Measurements from ENCODE around the gene FAM20B. TPM values are rescaled to one million over a fixed set of nuclear protein-coding genes. Genes with fewer than 3 reads are reported as not detected.

The FAM20B gene
- total and polyA plus RNA-seq, 2 of the 8 experiments (the other 6 are each of a cell fraction or from before 2014, with no cell fraction given): 8.3 to 36.6 TPM

- no peak overlapping the region for H3K4ac ChIP-seq (replicated peaks; ENCODE audit: insufficient read length, low read depth, low read length)
- no peaks in the 10 kb centered on the region for H3K9me3 ChIP-seq (ENCODE audit: insufficient read depth in 2 of 2, low read depth in 1 of 2, low read length in 1 of 2)
- no peak overlapping the region for H3K18ac ChIP-seq (ENCODE audit: extremely low read depth, low read length)
- DNase-seq (ENCODE audit: low read depth in 1 of 2, low spot score in 2 of 2): no peak
- no peaks in the 10 kb centered on the region for H3K79me2 ChIP-seq (ENCODE audit: control insufficient read depth in 1 of 2, insufficient read depth in 2 of 2, low read length in 2 of 2)
- no peak overlapping the region for H4K5ac ChIP-seq (ENCODE audit: insufficient read length, low read depth, low read length)
- H3K23ac ChIP-seq (ENCODE audit: insufficient read length): no peak overlapping the region
- H4K91ac ChIP-seq (replicated peaks; ENCODE audit: insufficient read length, low read length): no peak overlapping the region
- no peak overlapping the region for H2BK5ac ChIP-seq (ENCODE audit: low read depth, low read length)
- ChIA-PET POLR2A (ENCODE audit: partially characterized antibody) (interaction anchor here (0.7 kb wide), 1 partner anchor 24 kb away, joined by 3 read pairs; no protein-coding TSS in a partner anchor), CTCF (ENCODE audit: partially characterized antibody) (interaction anchor here (1.7 to 3.7 kb wide), 2 partner anchors 11 to 64 kb away, joined by 4 to 19 read pairs; no protein-coding TSS in a partner anchor)
- no peak overlapping the region for H3K14ac ChIP-seq (ENCODE audit: insufficient read length)
- no peak overlapping the region for H3K4me3 ChIP-seq (ENCODE audit: extremely low read depth in 1 of 4, insufficient read depth in 2 of 4, low read depth in 3 of 4, low read length in 4 of 4)
- H3K9ac ChIP-seq (replicated peaks in 1 of 4; ENCODE audit: extremely low read depth in 1 of 4, low read depth in 3 of 4, low read length in 3 of 4): no peak overlapping the region
- 94% methylated on average over 4 of the region's 4 CpGs; no CpG with 5 or more reads in 1 of the 2 experiments for WGBS, 2 experiments (ENCODE audit: extremely low coverage in 1 of 2, insufficient coverage in 1 of 2, insufficient read length in 1 of 2, insufficient replicate concordance in 2 of 2, low coverage in 1 of 2, low lambda C conversion rate in 2 of 2, missing lambda C conversion rate in 1 of 2)
- H3K23me2 ChIP-seq (ENCODE audit: low read depth, low read length): no peaks in the 10 kb centered on the region
- no peak overlapping the region for H2BK120ac ChIP-seq (replicated peaks; ENCODE audit: low read depth, low read length)
- no peak overlapping the region for H2BK15ac ChIP-seq (ENCODE audit: low read length)
- no peak overlapping the region for H4K8ac ChIP-seq (ENCODE audit: extremely low read depth, insufficient read depth, low read length)
- H2AFZ ChIP-seq (ENCODE audit: low read length): no peak overlapping the region
- peaks cover 2 to 7% (median 4%) of the 10 kb centered on the region in 4 experiments; a peak in 6 of 8 replicates for H3K36me3 ChIP-seq (ENCODE audit: control insufficient read depth in 2 of 4, insufficient read depth in 4 of 4, low read length in 3 of 4)
- no peaks in the 10 kb centered on the region for H3K27me3 ChIP-seq (replicated peaks in 1 of 4; ENCODE audit: control insufficient read depth in 3 of 4, extremely low read depth in 1 of 4, insufficient read depth in 3 of 4, low read length in 3 of 4)
- H3K4me2 ChIP-seq (ENCODE audit: insufficient read depth in 1 of 2, low read depth in 2 of 2, low read length in 2 of 2): no peak overlapping the region
- H2BK20ac ChIP-seq (ENCODE audit: low read length): no peak overlapping the region
- H2AK5ac ChIP-seq (ENCODE audit: low read depth, low read length): no peak overlapping the region
- no peak overlapping the region for H3K27ac ChIP-seq (ENCODE audit: low read depth, low read length)
- no peak overlapping the region for H2BK12ac ChIP-seq (ENCODE audit: low read depth, low read length)
- H3K79me1 ChIP-seq (ENCODE audit: low read depth, low read length): no peaks in the 10 kb centered on the region
- FAIRE-seq: no peak
- H3K4me1 ChIP-seq (replicated peaks in 1 of 4; ENCODE audit: control insufficient read depth in 3 of 4, insufficient read depth in 4 of 4, low read length in 3 of 4): no peaks in the 10 kb centered on the region
- no peak overlapping the region for H3K56ac ChIP-seq (replicated peaks; ENCODE audit: insufficient read length, low read depth, low read length)
- no peaks in the 10 kb centered on the region for H4K20me1 ChIP-seq (replicated peaks in 1 of 2; ENCODE audit: control insufficient read depth in 1 of 2, insufficient read depth in 2 of 2, low read length in 2 of 2)
- TF ChIP-seq SP4 (IDR thresholded peaks at IDR 0.05; ENCODE audit: low read length) (no peak), NRF1 (IDR thresholded peaks at IDR 0.05; ENCODE audit: low read depth, low read length) (no peak), KDM1A (IDR thresholded peaks at IDR 0.05; ENCODE audit: borderline replicate concordance, low read length) (no peak), POLR2A (IDR thresholded peaks at IDR 0.05; ENCODE audit: control extremely low read depth in 1 of 2, low read depth in 2 of 2, low read length in 2 of 2) (no peak), E2F6 (IDR thresholded peaks at IDR 0.05) (no peak), SIN3A (conservative IDR thresholded peaks at IDR 0.05 in 1 of 2, IDR thresholded peaks at IDR 0.05 in 1 of 2; ENCODE audit: low read depth in 1 of 2, low read length in 2 of 2) (no peak), CHD2 (IDR thresholded peaks at IDR 0.05; ENCODE audit: low read length) (no peak), POLR2AphosphoS5 (IDR thresholded peaks at IDR 0.05; ENCODE audit: low read depth, low read length) (no peak), RXRA (IDR thresholded peaks at IDR 0.05; ENCODE audit: insufficient read depth, low read depth, low read length) (no peak), KDM4A (IDR thresholded peaks at IDR 0.05; ENCODE audit: low read depth, low read length, severe bottlenecking) (no peak)
Measured at GRCh38 chr1:179066471-179066870, 40.8 kb downstream of the FAM20B start.
